Fibroblast of villous mesenchyme (primary cell): ENCODE data around the gene IL1RAPL2. TPM values are rescaled to one million over a fixed set of nuclear protein-coding genes. Genes with fewer than 3 reads are reported as not detected.

ENCODE experiments used
- DNase-seq: peaks from one replicate; pipeline ENCODE4 v3.0.0-alpha.2; 2010; ENCODE audit warnings: low read depth
- H3K4me3 ChIP-seq: 2 replicates; pipeline ENCODE4 v1.5.1; 2011; ENCODE audit warnings: low read depth, mild to moderate bottlenecking, low read length
- CTCF ChIP-seq: IDR thresholded peaks from 2 replicates; pipeline ENCODE4 v1.5.1; 2012; ENCODE audit warnings: low read depth, mild to moderate bottlenecking, low read length; ENCODE audit not compliant: insufficient read depth
- total RNA-seq: library from RNA; depleted of rRNA; stranded (reverse); fragments of >200 nt; gene quantifications from 2 replicates; pipeline ENCODE4 v1.2.3, GENCODE V29; 2012

Gene IL1RAPL2
- total RNA-seq, 1 donor = 0.43 TPM

- H3K4me3 ChIP-seq = no peak overlapping the region
- TF ChIP-seq CTCF = no peak
- no peak for DNase-seq
Observed at GRCh38 chrX:104697294-104697693, 131.3 kb downstream of the IL1RAPL2 start.

- TF ChIP-seq CTCF = no peak
- H3K4me3 ChIP-seq = no peak overlapping the region
- no peak for DNase-seq
Observed at GRCh38 chrX:104707042-104707441, 141.0 kb downstream of the IL1RAPL2 start.

GRCh38 chrX:104707572-104707971 is 141.6 kb downstream of the IL1RAPL2 start:
- TF ChIP-seq CTCF = no peak
- no peak for DNase-seq
- no peak overlapping the region for H3K4me3 ChIP-seq

DNA sequence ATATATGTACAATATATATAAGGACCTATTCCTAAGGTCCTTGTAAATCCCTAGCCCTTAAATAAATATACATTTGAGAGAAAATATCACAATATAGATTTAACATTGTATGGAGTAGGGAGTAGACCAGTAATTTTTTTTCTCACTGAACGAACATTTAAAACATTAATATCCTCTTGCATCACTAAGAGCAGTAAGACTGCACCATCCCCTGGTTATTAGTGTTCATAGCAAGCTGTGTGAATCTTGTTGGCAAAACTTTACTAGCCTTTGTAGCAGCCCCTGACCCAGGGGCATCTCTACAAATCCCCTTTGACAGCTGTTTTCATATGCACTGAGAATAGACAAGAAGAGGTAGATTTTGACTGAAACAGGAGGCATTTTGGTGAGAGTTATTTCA is 146.5 kb downstream of the IL1RAPL2 start:
- no peak for DNase-seq
- no peak for TF ChIP-seq CTCF
- no peak overlapping the region for H3K4me3 ChIP-seq

DNA sequence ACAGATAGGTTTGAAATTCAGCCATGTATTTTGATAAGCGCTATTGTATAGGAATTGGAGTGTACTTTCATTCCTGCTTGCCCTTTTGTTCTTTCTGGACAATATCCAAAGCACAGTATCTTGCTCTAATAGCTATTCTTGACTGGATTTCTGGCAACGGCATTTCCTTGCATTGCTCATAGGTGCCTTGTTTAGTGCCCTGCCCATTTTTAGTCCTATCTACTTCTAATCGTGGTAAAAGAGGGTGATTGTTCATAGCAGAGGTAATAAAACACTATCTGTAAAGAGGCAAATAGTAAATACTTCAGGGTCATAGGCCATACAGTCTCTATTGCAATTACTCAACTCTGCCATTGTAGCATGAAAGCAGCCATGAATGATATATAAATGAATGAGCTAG is 155.9 kb downstream of the IL1RAPL2 start:
- no peak for TF ChIP-seq CTCF
- H3K4me3 ChIP-seq = no peak overlapping the region
- DNase-seq = no peak

DNA sequence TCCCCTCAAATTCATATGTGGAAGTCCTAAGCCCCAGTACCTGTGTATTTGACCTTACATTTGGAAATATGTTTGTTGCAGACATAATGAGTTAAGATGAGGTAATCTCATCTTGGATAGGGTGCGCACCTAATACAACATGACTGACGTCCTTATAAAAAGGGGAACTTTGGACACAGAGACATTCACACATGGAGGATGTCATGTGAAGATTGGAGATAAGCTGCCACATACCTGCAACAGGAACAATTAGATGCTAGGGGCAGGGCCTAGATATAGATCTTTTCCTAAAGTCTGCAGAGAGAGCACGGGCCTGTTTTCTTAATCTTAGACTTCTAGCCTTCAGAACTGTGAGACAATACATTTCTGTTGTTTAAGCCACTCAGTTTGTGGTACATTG is 162.5 kb downstream of the IL1RAPL2 start:
- no peak for DNase-seq
- TF ChIP-seq CTCF = no peak
- no peak overlapping the region for H3K4me3 ChIP-seq

DNA sequence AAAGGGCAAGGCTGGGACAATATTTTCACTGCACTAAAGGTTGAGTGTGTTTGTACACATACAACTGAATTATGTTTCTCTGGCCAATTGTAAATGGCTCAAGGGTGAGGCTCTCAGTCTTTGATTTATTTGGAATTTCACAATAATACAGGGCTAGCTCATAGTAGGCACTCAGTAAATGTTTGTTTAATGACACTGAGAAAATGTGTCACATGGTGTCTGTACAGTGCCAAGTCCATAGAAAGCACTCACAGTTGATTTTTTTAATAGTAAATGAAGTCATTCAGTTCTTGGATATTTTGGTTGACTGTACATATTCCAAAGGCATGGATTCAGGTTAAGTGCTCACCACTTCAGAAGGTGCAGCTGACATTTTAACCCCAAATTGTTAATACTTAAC is 176.4 kb downstream of the IL1RAPL2 start:
- no peak for DNase-seq
- no peak overlapping the region for H3K4me3 ChIP-seq
- TF ChIP-seq CTCF = no peak
